Adipocyte (in vitro differentiated cells): ENCODE measurements around the gene WASF2.
"Not testable (repeated sequence)": the region's sequence is repeated elsewhere in the genome, so short reads cannot be mapped to it uniquely, and the experiment has no call there.

Experiments used
- DNase-seq: peaks from one replicate; pipeline ENCODE4 v3.0.0-alpha.2; 2015; ENCODE audit warnings: low read depth
- H3K27me3 ChIP-seq: replicated peaks from 2 replicates; pipeline ENCODE4 v1.7.0; 2013; ENCODE audit warnings: mild to moderate bottlenecking, low read length, moderate library complexity; ENCODE audit not compliant: control insufficient read depth, insufficient read depth
- H3K36me3 ChIP-seq: 2 replicates; pipeline ENCODE4 v1.7.0; 2013; ENCODE audit warnings: low read length, mild to moderate bottlenecking, moderate library complexity; ENCODE audit not compliant: control insufficient read depth, insufficient read depth, severe bottlenecking
- H3K4me1 ChIP-seq: 2 replicates; pipeline ENCODE4 v1.7.0; 2013; ENCODE audit warnings: mild to moderate bottlenecking, low read length, moderate library complexity; ENCODE audit not compliant: control insufficient read depth, insufficient read depth
- H3K4me3 ChIP-seq: 2 replicates; pipeline ENCODE4 v1.7.0; 2013; ENCODE audit warnings: mild to moderate bottlenecking, low read length, moderate library complexity
- H3K9ac ChIP-seq: 2 replicates; pipeline ENCODE4 v1.7.0; 2013; ENCODE audit warnings: mild to moderate bottlenecking, low read length, moderate library complexity
- H3K9me3 ChIP-seq: 2 replicates; pipeline ENCODE4 v1.7.0; 2013; ENCODE audit warnings: mild to moderate bottlenecking, low read length, moderate library complexity; ENCODE audit not compliant: control insufficient read depth

The WASF2 gene

DNA sequence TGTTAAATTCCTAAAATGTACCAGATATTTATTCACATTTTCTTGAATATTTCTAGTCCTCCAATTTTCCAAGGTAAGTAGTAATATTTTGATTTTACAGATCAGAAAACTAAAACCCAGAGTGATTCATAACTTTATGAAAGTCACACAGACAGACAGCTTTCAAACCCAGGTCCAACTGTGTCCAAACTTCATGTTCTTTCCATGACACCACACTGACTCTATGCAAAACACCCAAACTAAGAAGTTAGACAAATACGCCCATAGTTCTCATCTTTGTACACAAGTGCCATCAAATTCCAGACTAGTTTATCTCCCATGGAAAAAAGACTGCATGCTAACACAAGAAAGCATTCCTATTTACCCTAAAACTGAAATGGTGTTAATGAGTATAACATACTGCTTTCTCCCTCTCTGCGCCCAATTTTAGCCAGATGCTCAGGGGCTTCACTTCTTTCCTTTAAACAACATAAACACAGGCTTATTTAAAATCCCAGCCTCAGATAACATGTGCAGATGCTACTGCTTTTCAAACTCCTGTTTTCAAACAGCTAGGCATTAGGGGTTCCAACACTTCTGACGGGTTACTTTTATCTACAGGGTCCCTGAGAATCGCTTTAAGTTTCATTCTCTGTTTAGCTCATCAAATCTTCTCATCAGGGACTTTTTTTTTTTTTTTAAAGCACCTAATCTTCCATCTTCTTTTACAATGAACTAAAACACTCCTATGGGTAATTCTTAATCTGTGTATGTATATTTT lies 44.6 kb downstream of the WASF2 start:
- Histone ChIP-seq H3K4me3 (no peak overlapping the region), H3K36me3 (peaks cover 30% of the 10 kb centered on the region), H3K4me1 (peaks cover 11% of the 10 kb centered on the region)

DNA sequence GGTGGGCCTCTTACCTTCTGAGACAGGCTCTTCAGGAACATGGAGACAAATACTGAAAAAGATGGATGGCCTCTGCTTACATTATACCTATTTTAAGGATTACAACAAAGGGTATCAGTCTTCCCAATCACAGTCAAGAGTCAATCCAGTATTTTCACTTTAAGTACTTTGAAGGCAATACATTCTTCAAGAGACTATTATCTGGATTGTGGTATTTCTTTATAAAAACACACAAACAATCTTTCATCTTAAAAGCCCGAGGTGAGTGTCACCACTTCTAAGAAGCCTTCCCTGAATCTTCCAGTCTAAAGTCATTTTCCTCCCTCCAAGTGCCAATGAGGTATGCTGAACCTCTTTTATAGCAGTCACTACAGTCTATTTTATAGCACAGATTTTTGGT lies 45.3 kb downstream of the WASF2 start:
- H3K36me3 ChIP-seq: peaks cover 35% of the 10 kb centered on the region
- no peak overlapping the region for H3K9ac ChIP-seq
- H3K9me3 ChIP-seq: no peaks in the 10 kb centered on the region
- H3K4me3 ChIP-seq: no peak overlapping the region
- peaks cover 11% of the 10 kb centered on the region for H3K4me1 ChIP-seq
- H3K27me3 ChIP-seq: no peaks in the 10 kb centered on the region
- no peak for DNase-seq

More for the DNA sequence above, 44.6 kb downstream of the WASF2 start:
- no peak for DNase-seq
- Histone ChIP-seq H3K27me3 (no peaks in the 10 kb centered on the region), H3K9ac (no peak overlapping the region), H3K9me3 (no peaks in the 10 kb centered on the region)

DNA sequence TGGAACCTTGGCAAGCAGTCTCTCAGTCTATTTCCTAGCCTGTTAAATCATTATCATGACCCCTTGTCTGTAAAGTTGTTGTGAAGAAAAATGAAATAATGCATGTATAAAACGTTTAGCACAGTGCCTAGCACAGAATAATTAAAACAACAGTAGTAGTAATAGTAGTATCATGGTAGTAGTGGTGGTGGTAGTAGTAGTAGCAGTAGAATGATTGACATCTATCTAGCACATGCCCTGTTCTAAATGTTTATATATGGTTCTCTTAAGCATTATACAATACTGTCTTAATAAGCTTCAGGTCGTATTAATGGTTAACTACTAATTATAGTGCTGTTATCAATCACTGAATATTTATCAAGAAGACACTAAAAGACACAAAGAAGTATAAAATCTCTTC lies 50.8 kb downstream of the WASF2 start:
- H3K9me3 ChIP-seq: no peaks in the 10 kb centered on the region
- H3K27me3 ChIP-seq: no peaks in the 10 kb centered on the region
- no peak overlapping the region for H3K9ac ChIP-seq
- H3K36me3 ChIP-seq: peaks cover 23% of the 10 kb centered on the region
- H3K4me3 ChIP-seq: no peak overlapping the region
- DNase-seq: no peak
- H3K4me1 ChIP-seq: peaks cover 33% of the 10 kb centered on the region

DNA sequence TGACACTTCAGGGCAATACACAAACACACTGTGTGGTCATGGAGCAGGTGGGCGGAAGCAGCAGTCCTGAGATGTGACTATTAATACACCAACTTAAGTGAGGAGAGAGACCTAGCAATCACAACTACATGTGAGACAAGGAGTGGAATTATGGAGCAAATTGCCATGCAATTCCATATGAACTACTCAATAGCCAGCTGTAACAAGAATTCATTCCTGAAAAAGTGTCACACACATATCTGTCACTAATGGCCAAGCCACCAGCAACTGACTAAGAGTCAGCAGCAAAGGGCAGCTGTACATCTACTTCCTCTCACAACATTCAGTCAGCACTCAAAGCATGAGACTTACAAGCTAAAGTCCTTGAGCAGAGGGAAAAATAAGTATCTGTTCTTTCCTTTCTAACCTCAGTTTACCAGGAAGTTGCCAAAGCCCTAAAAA lies 51.3 kb downstream of the WASF2 start:
- no peak for DNase-seq
- peaks cover 23% of the 10 kb centered on the region for H3K36me3 ChIP-seq
- H3K9ac ChIP-seq: no peak overlapping the region
- H3K4me1 ChIP-seq: peaks cover 33% of the 10 kb centered on the region
- no peak overlapping the region for H3K4me3 ChIP-seq
- H3K9me3 ChIP-seq: no peaks in the 10 kb centered on the region
- H3K27me3 ChIP-seq: no peaks in the 10 kb centered on the region

DNA sequence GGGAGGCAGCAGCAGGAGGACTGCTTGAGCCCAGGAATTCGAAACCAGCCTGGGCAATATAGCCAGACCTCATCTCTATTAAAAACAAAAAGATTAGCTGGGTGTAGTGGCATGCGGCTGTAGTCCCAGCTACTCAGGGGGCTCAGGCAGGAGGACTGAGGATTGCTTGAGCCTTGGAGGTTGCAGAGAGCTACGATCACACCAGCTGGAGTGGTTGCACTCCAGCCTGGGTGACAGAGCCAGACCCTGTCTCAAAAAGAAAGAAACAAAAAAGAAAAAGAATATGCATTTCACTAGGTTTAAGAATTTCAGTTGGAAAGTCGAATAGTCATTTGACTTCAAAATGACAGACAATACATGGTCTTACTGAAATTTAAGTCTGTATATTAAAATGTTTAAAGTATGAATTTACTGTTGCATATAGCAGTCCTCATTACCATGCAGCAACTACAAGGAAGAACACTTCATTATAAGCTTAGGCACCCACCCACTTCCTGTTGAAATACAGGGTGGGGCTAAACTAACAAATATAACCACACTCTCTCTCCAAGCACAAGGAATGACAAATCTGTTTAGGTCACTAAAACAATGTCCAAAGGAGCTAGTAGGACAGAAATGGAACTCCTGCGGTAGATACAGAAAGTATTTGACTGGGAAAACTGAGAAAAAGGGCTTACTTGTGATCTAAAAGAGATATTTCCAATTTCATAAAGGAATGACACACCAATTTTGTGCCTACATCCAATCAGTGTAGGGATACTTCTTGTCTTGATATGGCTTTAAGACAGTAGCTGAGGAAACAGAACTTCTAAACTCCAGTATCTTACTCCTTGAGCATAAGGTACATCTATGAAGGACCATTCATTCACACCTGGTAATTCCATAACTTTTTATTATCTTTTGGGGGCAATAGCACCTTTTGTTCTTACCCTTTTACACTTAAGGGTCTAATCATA lies 53.5 kb downstream of the WASF2 start:
- DNase-seq: peak; percentile 74
- peak overlapping the region; percentile 58 for H3K4me3 ChIP-seq

DNA sequence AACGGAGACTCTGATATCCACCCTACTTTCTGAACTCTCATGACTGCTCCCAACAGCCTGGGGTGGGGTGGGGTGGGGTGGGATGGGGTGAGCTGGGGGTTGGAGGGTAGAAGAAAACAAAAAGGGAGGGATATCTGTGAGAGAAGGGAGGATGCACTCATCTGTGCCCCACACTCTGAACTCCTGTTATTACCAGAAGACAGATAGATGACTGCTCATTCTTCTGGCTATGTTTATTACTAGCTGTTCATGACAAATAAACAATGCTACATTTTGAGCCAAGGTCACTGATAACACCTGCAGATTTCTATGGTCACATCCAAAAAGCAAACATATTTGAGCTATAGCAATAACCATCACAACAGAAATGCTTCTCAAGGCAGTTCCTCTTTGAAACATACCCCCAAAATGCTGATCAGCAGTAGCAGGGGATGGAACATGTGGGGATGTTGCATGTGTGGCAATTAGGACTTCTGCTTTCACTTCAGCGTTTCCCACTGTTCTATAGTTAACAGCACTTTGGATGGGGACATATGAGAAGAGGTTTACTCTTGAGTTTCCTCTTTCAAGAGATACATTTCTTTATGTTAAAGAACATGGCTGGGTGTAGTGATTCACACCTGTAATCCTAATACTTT lies 54.3 kb downstream of the WASF2 start:
- no peaks in the 10 kb centered on the region for H3K9me3 ChIP-seq
- no peaks in the 10 kb centered on the region for H3K27me3 ChIP-seq
- peaks cover 44% of the 10 kb centered on the region for H3K4me1 ChIP-seq
- H3K9ac ChIP-seq: no peak overlapping the region
- peaks cover 20% of the 10 kb centered on the region for H3K36me3 ChIP-seq
- DNase-seq: no peak
- H3K4me3 ChIP-seq: no peak overlapping the region

More for the DNA sequence above, 53.5 kb downstream of the WASF2 start:
- H3K27me3 ChIP-seq: no peaks in the 10 kb centered on the region
- peaks cover 36% of the 10 kb centered on the region for H3K4me1 ChIP-seq
- peaks cover 25% of the 10 kb centered on the region for H3K36me3 ChIP-seq
- no peaks in the 10 kb centered on the region for H3K9me3 ChIP-seq
- H3K9ac ChIP-seq: no peak overlapping the region

DNA sequence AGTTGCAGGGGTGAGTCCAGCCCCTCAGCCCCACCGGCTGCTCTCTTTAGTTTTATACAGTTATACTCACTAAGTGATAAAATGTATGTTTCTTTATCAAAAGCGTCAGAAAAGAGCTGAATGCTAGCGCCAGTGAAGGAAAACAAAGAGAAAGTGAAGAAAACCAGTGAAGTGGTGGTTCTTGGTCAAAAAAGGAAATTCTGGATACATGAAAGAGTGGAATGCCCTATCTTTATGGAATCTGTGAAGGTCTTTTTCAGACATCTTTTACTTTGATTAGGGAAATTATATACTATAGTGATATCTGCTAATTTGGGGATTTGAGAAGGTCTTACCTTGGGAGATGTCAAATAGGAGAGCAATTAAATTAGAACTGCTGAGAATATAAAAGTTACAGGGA lies 56.3 kb downstream of the WASF2 start:
- Histone ChIP-seq H3K4me3 (no peak overlapping the region), H3K36me3 (peaks cover 3% of the 10 kb centered on the region), H3K27me3 (no peaks in the 10 kb centered on the region), H3K4me1 (peaks cover 58% of the 10 kb centered on the region), H3K9ac (no peak overlapping the region), H3K9me3 (no peaks in the 10 kb centered on the region)
- DNase-seq: no peak

DNA sequence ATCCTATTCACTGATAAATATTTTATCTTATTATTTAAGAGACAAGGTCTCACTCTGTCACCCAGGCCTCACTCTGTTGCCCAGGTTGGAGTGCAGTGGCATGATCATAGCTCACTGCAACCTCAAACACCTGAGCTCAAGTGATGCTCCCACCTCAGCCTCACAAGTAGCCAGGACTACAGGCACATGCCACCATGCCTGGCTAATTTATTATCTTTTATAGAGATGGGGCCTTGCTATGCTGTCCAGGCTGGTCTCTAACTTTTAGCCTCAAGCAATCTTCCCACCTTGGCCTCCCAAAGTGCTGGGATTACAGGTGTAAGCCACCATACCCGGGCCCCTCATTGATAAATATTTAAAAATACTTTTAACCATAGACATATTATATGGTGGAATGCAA lies 57.2 kb downstream of the WASF2 start:
- not testable (repeated sequence) for H3K36me3 ChIP-seq, H3K9me3 ChIP-seq, H3K4me3 ChIP-seq, DNase-seq, H3K9ac ChIP-seq, H3K27me3 ChIP-seq
- peaks cover 58% of the 10 kb centered on the region for H3K4me1 ChIP-seq

DNA sequence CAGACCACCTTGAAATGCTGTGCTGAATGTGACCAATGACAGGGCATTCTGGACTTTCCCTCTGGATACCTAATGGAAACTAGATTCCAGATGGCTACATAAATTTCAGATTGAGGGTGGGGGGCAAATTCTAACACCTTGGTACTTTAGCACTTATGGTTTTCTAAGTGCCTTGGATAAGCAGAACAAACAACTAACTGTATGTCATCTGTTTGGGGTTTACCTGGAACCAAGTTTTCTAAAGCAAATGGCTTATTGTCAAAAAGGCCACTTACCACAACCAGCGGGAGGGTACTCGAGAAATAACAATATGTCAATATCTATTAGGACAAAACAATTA lies 58.4 kb downstream of the WASF2 start:
- Histone ChIP-seq H3K27me3 (no peaks in the 10 kb centered on the region), H3K4me3 (no peak overlapping the region), H3K36me3 (peaks cover 10% of the 10 kb centered on the region), H3K4me1 (peaks cover 58% of the 10 kb centered on the region), H3K9ac (no peak overlapping the region), H3K9me3 (no peaks in the 10 kb centered on the region)
- DNase-seq: no peak

DNA sequence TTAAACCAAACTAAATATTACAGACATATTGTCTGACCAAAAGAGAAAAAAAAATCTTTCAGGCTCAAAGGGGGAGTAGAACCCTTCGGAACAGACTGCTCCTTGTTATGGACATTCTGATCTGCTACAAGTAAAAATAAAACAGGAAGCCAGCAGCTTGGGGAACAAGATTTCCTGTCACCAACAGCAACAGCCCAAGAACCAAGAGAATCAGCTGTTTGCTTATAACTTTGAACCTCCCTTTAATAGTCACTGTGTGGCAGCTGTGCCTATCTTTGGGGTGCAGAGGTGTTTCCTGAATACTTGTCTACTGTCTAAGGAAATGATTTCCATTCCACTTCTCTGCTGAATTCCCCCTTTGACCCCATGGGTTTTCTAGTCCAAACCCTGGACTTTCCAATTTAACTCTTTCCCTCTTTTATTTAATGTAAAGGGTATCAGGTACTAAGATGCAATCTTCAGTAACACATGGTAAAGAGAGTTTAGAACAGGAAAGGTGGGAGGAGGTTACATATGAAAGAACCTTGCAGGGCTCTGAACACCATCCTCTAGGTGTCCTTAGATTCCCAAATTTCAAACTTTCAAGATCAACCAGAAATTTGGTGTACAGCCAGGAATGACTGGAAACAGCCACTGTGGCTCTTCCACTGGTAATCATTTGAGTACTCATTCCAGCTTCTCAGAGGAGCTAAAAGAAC lies 58.9 kb downstream of the WASF2 start:
- H3K4me1 ChIP-seq: peaks cover 53% of the 10 kb centered on the region
- peaks cover 10% of the 10 kb centered on the region for H3K36me3 ChIP-seq
- no peaks in the 10 kb centered on the region for H3K9me3 ChIP-seq
- H3K27me3 ChIP-seq: no peaks in the 10 kb centered on the region
- no peak overlapping the region for H3K4me3 ChIP-seq
- no peak for DNase-seq
- peak overlapping the region; percentile 2 for H3K9ac ChIP-seq
